ENCODE results near the gene GHRL.

The GHRL gene, protein sequence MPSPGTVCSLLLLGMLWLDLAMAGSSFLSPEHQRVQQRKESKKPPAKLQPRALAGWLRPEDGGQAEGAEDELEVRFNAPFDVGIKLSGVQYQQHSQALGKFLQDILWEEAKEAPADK

GRCh38 chr3:10292505-10293419 lies at the start of gene GHRL:
TSS of gene GHRL (minus strand) at chr3:10292947. CDS start at chr3:10290180, 2,767 bp downstream.
- no peak for DNase-seq (ENCODE audit: low read depth in 2 of 2)

- DNase-seq (ENCODE audit: low read depth in 2 of 2): no peak
These were observed 49.2 kb upstream of the GHRL start for GRCh38 chr3:10341901-10342398.

DNA sequence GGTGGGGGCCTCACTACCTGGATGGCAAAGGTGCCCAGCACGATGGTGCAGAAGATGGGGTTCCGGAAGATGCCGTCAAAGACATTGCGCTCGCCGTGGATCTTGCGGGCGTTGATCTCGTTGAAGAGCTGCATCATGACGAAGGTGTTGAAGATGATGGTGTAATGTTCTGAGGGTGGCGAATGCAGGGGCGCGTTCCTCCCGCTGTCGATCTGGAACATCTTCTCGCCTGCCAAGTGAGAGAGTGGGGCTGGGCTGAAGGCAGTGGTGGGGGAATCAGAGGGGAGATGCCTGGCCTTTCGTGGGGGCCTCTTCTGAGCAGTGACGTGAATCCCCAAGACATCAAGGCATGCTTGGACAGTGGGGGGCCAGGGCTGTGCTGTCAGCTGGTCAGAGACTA lies 47.7 kb upstream of the GHRL start:
- no peak for DNase-seq (ENCODE audit: low read depth in 2 of 2)

DNA sequence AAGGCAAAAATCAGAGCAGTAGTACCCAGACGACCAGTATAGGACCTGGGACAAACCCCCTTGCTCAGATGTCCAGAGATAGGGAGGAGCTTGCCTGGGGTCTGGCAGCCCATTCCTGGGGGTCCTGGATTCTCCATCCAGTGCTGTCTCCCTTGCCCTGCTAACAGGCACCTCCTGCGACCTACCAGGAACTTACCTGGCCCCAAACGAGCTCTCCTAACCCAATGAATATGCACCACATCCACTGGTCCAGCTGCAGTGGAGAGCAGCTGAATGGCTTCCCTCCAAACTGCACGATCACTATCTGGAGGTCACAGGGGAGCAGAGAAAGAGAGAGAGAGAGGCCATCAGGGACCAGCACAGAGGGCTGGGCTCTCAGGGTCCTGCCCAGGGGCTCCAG lies 47.3 kb upstream of the GHRL start:
- no peak for DNase-seq (ENCODE audit: low read depth in 2 of 2)

GRCh38 chr3:10339376-10339955 lies 46.7 kb upstream of the GHRL start:
- DNase-seq (ENCODE audit: low read depth in 2 of 2): no peak

GRCh38 chr3:10338591-10339353 lies 46.0 kb upstream of the GHRL start:
- no peak for DNase-seq (ENCODE audit: low read depth in 2 of 2)

GRCh38 chr3:10338164-10338470 lies 45.4 kb upstream of the GHRL start:
- DNase-seq (ENCODE audit: low read depth in 2 of 2): no peak

DNA sequence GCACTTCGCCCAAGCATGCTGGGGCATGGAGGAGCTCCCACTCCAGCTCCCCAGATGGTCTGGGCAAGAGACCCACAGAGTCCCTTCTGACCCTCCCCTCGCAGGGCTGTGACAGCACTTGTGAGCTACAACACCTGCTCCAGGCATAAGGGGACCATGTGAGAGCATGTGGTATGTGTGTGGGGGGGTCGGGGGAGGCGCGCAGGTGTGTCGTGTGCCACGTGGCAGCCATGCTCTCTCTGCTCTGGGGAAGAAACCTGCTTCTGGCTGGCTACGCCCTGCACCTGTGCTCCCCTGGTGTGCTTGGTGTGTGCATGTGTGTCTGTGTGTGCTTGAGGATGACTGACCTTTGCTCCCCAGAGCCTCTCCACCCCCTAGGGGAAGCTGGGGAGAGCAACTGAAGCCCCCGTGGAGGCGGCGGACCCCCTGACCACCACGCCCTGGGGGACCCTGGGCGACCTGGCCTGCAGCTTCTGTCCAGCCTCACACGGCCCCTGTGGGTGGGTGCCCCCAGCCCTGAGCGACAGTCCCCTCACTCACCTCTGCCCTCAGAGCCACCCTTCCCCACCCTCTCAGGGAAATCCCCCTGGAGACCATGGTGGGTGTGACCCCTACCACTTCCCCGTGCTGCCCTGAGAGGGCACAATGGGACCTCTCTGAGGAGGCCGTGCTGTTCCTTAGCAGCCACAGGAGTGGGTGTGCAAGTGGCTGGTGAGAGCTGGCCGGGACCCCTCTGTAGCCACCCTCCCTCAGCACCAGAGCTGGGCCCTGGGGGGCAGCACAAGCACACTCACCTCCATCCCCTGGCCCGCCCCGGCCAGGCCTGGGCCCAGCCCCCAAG lies 44.8 kb upstream of the GHRL start:
- no peak for DNase-seq (ENCODE audit: low read depth in 2 of 2)

DNA sequence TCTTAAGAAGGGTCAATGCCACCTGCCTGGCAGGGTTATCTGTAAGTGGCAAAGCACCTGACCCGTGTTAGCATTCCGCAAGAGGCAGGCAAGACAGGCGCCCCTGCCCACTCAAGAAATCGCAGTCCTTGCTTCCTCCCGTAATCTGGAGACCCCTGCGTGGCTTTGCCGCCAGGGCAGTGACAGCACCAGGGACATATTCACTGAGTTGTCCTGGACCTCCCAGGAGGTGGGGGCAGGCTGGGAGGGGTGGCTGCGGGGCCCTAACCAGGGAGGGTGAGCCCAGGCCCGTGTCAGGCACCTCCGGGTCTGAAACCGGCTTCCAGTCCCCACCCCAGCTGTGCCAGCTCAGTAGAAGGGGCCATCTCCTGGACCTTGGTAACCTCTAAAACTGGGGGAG lies 44.0 kb upstream of the GHRL start:
- no peak for DNase-seq (ENCODE audit: low read depth in 2 of 2)

DNA sequence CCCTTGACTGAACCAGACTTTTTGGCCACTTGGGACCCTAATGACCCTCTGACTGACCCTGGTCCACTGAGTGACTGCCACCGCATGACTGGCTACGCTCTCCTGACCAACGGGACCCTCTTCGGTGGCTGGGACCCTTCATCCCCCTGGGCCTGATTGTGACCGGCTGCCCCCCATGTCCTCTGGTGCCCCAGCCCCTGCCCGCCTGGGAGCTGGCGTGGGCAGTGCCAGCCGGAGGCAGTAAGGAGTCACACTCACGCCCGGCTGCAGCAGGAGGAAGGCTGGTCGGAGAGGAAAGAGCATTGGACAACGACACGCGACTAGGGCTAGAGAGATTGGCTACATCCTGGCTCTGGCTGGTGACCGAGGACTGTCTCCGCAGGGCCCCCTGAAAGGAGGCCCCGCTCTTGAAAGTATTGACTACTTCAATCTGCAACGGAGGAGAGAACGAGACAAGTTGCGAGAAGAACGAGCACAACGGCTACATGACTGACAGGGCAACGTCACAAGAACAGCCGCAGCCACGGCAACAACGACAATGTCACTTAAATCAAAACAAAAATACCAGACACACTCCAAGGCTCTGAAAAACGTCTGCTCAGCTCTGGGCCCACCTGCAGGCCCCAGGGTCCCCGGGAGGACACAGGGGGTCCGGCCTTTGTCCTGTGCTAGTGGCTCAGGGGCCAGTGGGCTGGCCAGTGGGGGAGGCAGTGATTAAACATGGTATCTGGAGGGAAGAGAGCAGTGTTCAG lies 43.3 kb upstream of the GHRL start:
- no peak for DNase-seq (ENCODE audit: low read depth in 2 of 2)

GRCh38 chr3:10335190-10335738 lies 42.5 kb upstream of the GHRL start:
- DNase-seq (ENCODE audit: low read depth in 2 of 2): no peak

DNA sequence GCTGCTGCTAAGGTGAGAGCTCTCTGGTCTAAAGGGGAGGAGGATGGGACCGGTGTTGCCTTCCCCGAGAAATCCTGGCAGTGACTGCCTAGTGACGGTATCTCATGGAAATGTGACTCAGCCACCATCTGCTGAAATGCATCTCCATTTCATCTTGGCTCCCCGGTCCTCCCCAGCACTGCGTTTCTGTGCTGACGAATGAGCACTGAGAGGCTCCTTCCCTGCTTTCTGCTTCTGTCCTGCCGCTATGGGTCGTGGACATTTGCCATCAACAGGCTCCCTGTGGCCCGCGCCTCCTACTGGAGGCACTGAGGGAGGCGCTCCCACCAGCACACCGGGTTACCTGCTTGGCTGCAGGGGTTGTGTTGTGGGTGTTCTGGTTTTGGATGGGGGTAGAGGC lies 41.7 kb upstream of the GHRL start:
- no peak for DNase-seq (ENCODE audit: low read depth in 2 of 2)

GRCh38 chr3:10334042-10334441 lies 41.3 kb upstream of the GHRL start:
- DNase-seq (ENCODE audit: low read depth in 2 of 2): no peak

DNA sequence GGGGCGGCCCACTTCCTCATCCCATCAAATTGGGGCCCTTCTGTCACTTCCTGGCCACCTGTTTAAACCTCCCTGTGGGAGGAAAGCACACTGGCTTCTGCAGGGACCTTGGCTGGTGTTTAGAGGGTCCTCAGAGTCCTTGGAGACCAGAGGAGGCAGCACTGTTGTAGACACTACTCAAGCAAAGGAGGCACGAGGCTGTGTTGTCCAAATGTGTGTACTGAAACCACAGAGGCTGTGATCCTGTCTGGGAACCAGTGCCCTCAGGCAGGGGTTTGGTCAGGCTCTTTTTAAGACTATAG lies 40.6 kb upstream of the GHRL start:
- DNase-seq (ENCODE audit: low read depth in 2 of 2): no peak

- DNase-seq (ENCODE audit: low read depth in 2 of 2): no peak
These were observed 40.0 kb upstream of the GHRL start for GRCh38 chr3:10332481-10333348.

- DNase-seq (ENCODE audit: low read depth in 2 of 2): no peak
These were observed 38.6 kb upstream of the GHRL start for GRCh38 chr3:10331320-10331719.

GRCh38 chr3:10330319-10330718 lies 37.6 kb upstream of the GHRL start:
- DNase-seq (ENCODE audit: low read depth in 2 of 2): no peak

- no peak for DNase-seq (ENCODE audit: low read depth in 2 of 2)
These were observed 36.8 kb upstream of the GHRL start for GRCh38 chr3:10329495-10330015.

GRCh38 chr3:10328460-10329071 lies 35.8 kb upstream of the GHRL start:
- DNase-seq (ENCODE audit: low read depth in 2 of 2): no peak
